Nephron progenitor cell (in vitro differentiated cells): ENCODE data around the gene SH2D1B.

Source experiments
- DNase-seq: peaks from one replicate; pipeline ENCODE4 v3.0.0; 2021
- H3K27ac Mint-ChIP-seq: 2 replicates; pipeline ENCODE4 v1.8.0; 2021; ENCODE audit warnings: mild to moderate bottlenecking, moderate library complexity, mixed read lengths
- H3K27me3 Mint-ChIP-seq: 2 replicates; pipeline ENCODE4 v1.8.0; 2021; ENCODE audit warnings: mild to moderate bottlenecking, low read depth, mixed read lengths; ENCODE audit not compliant: poor library complexity
- H3K36me3 Mint-ChIP-seq: 2 replicates; pipeline ENCODE4 v1.8.0; 2021; ENCODE audit warnings: low read depth, mixed read lengths
- H3K4me1 Mint-ChIP-seq: 2 replicates; pipeline ENCODE4 v1.8.0; 2021; ENCODE audit warnings: mixed read lengths
- H3K4me3 Mint-ChIP-seq: 2 replicates; pipeline ENCODE4 v1.8.0; 2021; ENCODE audit warnings: mild to moderate bottlenecking, moderate library complexity, mixed read lengths
- H3K9me3 Mint-ChIP-seq: 2 replicates; pipeline ENCODE4 v1.8.0; 2021; ENCODE audit warnings: mild to moderate bottlenecking, moderate library complexity, mixed read lengths
- TF ChIP-seq, protein P1 (sequence below): fragments of 200-600 bp; sonication (generic); IDR thresholded peaks from 2 replicates; pipeline ENCODE4 v1.5.0; 2021; ENCODE audit warnings: antibody characterized with exemption

The SH2D1B gene

GRCh38 chr1:162404550-162405160 lies 7.3 kb downstream of the SH2D1B start:
- peaks cover 5% of the 10 kb centered on the region for H3K27me3 Mint-ChIP-seq
- H3K36me3 Mint-ChIP-seq, result no peaks in the 10 kb centered on the region
- H3K4me3 Mint-ChIP-seq, result no peak overlapping the region
- H3K4me1 Mint-ChIP-seq, result peaks cover 2% of the 10 kb centered on the region
- no peak for DNase-seq
- TF ChIP-seq, protein P1, sequence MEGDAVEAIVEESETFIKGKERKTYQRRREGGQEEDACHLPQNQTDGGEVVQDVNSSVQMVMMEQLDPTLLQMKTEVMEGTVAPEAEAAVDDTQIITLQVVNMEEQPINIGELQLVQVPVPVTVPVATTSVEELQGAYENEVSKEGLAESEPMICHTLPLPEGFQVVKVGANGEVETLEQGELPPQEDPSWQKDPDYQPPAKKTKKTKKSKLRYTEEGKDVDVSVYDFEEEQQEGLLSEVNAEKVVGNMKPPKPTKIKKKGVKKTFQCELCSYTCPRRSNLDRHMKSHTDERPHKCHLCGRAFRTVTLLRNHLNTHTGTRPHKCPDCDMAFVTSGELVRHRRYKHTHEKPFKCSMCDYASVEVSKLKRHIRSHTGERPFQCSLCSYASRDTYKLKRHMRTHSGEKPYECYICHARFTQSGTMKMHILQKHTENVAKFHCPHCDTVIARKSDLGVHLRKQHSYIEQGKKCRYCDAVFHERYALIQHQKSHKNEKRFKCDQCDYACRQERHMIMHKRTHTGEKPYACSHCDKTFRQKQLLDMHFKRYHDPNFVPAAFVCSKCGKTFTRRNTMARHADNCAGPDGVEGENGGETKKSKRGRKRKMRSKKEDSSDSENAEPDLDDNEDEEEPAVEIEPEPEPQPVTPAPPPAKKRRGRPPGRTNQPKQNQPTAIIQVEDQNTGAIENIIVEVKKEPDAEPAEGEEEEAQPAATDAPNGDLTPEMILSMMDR, result no peak
- H3K9me3 Mint-ChIP-seq, result no peaks in the 10 kb centered on the region
- H3K27ac Mint-ChIP-seq, result no peak overlapping the region

DNA sequence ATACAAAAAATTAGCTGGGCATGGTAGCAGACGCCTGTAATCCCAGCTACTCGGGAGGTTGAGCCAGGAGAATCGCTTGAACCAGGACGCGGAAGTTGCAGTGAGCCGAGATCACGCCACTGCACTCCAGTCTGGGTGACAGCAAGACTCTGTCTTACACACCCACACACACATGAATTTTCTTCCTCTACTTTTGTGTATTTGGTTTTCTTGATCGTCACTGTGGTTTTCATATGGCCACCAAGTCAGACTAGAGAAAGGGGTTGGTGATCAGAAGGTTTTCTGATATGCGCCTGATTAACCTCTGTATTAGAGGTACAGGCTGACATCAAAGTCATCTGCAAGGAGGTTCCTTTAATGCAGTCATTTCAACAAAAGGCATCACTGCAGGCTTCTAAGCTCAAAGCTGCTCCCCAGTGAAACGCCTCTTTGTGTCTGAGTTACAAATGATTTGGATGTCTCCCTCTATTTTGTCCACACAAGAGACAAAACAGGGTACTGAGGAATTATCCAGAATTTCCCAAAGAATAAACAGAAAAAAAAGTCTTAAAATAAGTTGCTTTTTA lies 11.1 kb downstream of the SH2D1B start:
- peaks cover 14% of the 10 kb centered on the region for H3K4me1 Mint-ChIP-seq
- peaks cover 6% of the 10 kb centered on the region for H3K27me3 Mint-ChIP-seq
- H3K27ac Mint-ChIP-seq, result no peak overlapping the region
- no peak for DNase-seq
- no peaks in the 10 kb centered on the region for H3K9me3 Mint-ChIP-seq
- H3K36me3 Mint-ChIP-seq, result no peaks in the 10 kb centered on the region
- no peak overlapping the region for H3K4me3 Mint-ChIP-seq
- TF ChIP-seq, protein P1, result no peak

DNA sequence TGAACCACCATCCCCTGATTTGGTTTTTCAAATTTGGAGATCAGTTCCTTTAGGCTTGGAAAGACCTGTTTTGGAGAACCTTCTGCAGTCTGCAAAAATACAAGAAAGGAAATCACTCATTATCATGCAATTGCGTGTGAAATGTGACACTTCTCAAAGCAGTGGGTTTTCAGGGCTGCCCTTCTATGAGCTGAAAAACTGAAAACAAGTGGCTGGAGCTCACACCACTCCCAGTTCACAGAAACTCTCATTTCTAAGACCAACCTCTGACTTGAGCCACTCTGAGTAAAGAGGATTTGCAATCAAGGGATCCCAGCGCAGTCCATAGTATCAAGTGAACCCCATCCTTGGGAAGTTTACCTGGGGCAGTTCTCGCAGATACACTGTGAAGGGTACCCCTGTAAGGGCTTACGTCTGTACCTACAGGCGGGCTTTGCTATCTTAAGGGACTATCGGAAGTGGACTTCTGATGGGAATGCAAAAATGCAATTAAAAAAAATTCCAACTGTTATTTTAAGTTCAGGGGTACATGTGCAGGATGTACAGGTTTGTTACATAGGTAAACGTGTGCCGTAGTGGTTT lies 12.8 kb downstream of the SH2D1B start:
- peaks cover 6% of the 10 kb centered on the region for H3K27me3 Mint-ChIP-seq
- peaks cover 14% of the 10 kb centered on the region for H3K4me1 Mint-ChIP-seq
- DNase-seq, result no peak
- no peaks in the 10 kb centered on the region for H3K36me3 Mint-ChIP-seq
- TF ChIP-seq, protein P1, result no peak
- no peak overlapping the region for H3K27ac Mint-ChIP-seq
- no peak overlapping the region for H3K4me3 Mint-ChIP-seq
- no peaks in the 10 kb centered on the region for H3K9me3 Mint-ChIP-seq

GRCh38 chr1:162397943-162398560 lies 13.9 kb downstream of the SH2D1B start:
- TF ChIP-seq, protein P1, result no peak
- H3K4me3 Mint-ChIP-seq, result no peak overlapping the region
- no peaks in the 10 kb centered on the region for H3K36me3 Mint-ChIP-seq

DNA sequence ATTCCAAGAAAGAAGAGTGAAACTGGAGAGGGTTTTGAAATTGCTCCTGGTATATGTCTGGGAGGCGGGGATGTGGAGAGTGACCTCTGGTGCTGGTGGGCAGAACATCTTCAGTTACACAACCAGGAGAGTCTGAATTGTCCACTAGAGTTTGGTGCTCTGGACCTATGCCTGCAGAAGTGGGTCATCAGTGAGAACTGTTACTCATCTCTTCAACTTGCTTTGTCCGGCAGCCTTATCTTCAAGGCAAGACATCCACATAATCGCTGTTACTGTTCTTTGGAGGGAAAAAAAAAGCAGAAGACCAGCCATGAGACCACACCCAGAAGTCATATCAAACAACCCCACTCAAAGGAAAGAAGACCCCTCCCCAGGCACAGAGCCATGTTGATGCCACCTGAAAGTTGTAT lies 14.9 kb downstream of the SH2D1B start:
- no peaks in the 10 kb centered on the region for H3K36me3 Mint-ChIP-seq
- TF ChIP-seq, protein P1, result no peak
- DNase-seq, result no peak
- H3K4me3 Mint-ChIP-seq, result no peak overlapping the region
- H3K9me3 Mint-ChIP-seq, result no peaks in the 10 kb centered on the region
- H3K4me1 Mint-ChIP-seq, result peaks cover 14% of the 10 kb centered on the region
- peaks cover 7% of the 10 kb centered on the region for H3K27me3 Mint-ChIP-seq
- no peak overlapping the region for H3K27ac Mint-ChIP-seq

More at GRCh38 chr1:162397943-162398560, 13.9 kb downstream of the SH2D1B start:
- no peak overlapping the region for H3K27ac Mint-ChIP-seq
- peaks cover 6% of the 10 kb centered on the region for H3K27me3 Mint-ChIP-seq
- DNase-seq, result no peak
- H3K4me1 Mint-ChIP-seq, result peaks cover 14% of the 10 kb centered on the region
- no peaks in the 10 kb centered on the region for H3K9me3 Mint-ChIP-seq
